Measurements from ENCODE around the gene DHX34. TPM values are rescaled to one million over a fixed set of nuclear protein-coding genes. Genes with fewer than 3 reads are reported as not detected.
"Not testable (repeated sequence)": the region's sequence is repeated elsewhere in the genome, so short reads cannot be mapped to it uniquely, and the experiment has no call there.

DHX34 gene
- total and polyA plus RNA-seq, 2 donors from 2014 or later, result 7.2 to 13.6 TPM

GRCh38 chr19:47381121-47381520 is 32.0 kb downstream of the DHX34 start:
- no peak overlapping the region for H3K27ac ChIP-seq (ENCODE audit: low read depth in 2 of 2, low read length in 2 of 2)
- no peaks in the 10 kb centered on the region for H3K4me1 ChIP-seq (ENCODE audit: control insufficient read depth in 2 of 3, insufficient read depth in 2 of 3, low read depth in 1 of 3, low read length in 3 of 3)
- DNase-seq (no peak), FAIRE-seq (no peak)
- TF ChIP-seq CTCF (IDR thresholded peaks at IDR 0.05; ENCODE audit: borderline replicate concordance, extremely low read depth, insufficient read depth), result no peak
- intact Hi-C loops (cut with DNase I), result no loop called here
- H3K9ac ChIP-seq (ENCODE audit: low read length in 3 of 3), result no peak overlapping the region
- H3K27me3 ChIP-seq (ENCODE audit: control insufficient read depth, insufficient read depth, low read length), result no peaks in the 10 kb centered on the region
- H3K9me3 ChIP-seq (ENCODE audit: control insufficient read depth in 2 of 3, insufficient read depth in 1 of 3, low read length in 3 of 3), result no peaks in the 10 kb centered on the region
- H3K4me3 ChIP-seq (ENCODE audit: low read length in 3 of 3), result no peak overlapping the region
- H3K36me3 ChIP-seq (ENCODE audit: control insufficient read depth in 2 of 3, insufficient read depth in 3 of 3, low read length in 3 of 3), result peaks cover 0 to 24% (median 15%) of the 10 kb centered on the region in 3 donors

GRCh38 chr19:47381653-47382279 is 32.7 kb downstream of the DHX34 start:
- Histone ChIP-seq H3K9me3 (ENCODE audit: control insufficient read depth in 2 of 3, insufficient read depth in 1 of 3, low read length in 3 of 3) (no peaks in the 10 kb centered on the region), H3K36me3 (ENCODE audit: control insufficient read depth in 2 of 3, insufficient read depth in 3 of 3, low read length in 3 of 3) (peaks cover 0 to 18% (median 15%) of the 10 kb centered on the region in 3 donors), H3K9ac (ENCODE audit: low read length in 3 of 3) (no peak overlapping the region), H3K4me1 (ENCODE audit: control insufficient read depth in 2 of 3, insufficient read depth in 2 of 3, low read depth in 1 of 3, low read length in 3 of 3) (no peaks in the 10 kb centered on the region), H3K27ac (ENCODE audit: low read depth in 2 of 2, low read length in 2 of 2) (no peak overlapping the region), H3K4me3 (ENCODE audit: low read length in 3 of 3) (no peak overlapping the region), H3K27me3 (ENCODE audit: control insufficient read depth, insufficient read depth, low read length) (no peaks in the 10 kb centered on the region)
- intact Hi-C loops (cut with DNase I), result no loop called here
- no peak for TF ChIP-seq CTCF (IDR thresholded peaks at IDR 0.05; ENCODE audit: borderline replicate concordance, extremely low read depth, insufficient read depth)
- no peak for DNase-seq
- FAIRE-seq, result no peak

- H3K9ac ChIP-seq (ENCODE audit: low read length in 3 of 3); intact Hi-C loops (cut with DNase I); H3K4me1 ChIP-seq (ENCODE audit: control insufficient read depth in 2 of 3, insufficient read depth in 2 of 3, low read depth in 1 of 3, low read length in 3 of 3); DNase-seq; H3K27ac ChIP-seq (ENCODE audit: low read depth in 2 of 2, low read length in 2 of 2); H3K27me3 ChIP-seq (ENCODE audit: control insufficient read depth, insufficient read depth, low read length); H3K9me3 ChIP-seq (ENCODE audit: control insufficient read depth in 2 of 3, insufficient read depth in 1 of 3, low read length in 3 of 3); FAIRE-seq; H3K4me3 ChIP-seq (ENCODE audit: low read length in 3 of 3): not testable (repeated sequence)
- H3K36me3 ChIP-seq (ENCODE audit: control insufficient read depth in 2 of 3, insufficient read depth in 3 of 3, low read length in 3 of 3), result peaks cover 0 to 17% (median 9%) of the 10 kb centered on the region in 3 donors
These were observed 34.8 kb downstream of the DHX34 start for GRCh38 chr19:47383890-47384289.

GRCh38 chr19:47384533-47384932 is 35.4 kb downstream of the DHX34 start:
- peaks cover 0 to 17% (median 9%) of the 10 kb centered on the region in 3 donors for H3K36me3 ChIP-seq (ENCODE audit: control insufficient read depth in 2 of 3, insufficient read depth in 3 of 3, low read length in 3 of 3)
- H3K4me3 ChIP-seq (ENCODE audit: low read length in 3 of 3); H3K4me1 ChIP-seq (ENCODE audit: control insufficient read depth in 2 of 3, insufficient read depth in 2 of 3, low read depth in 1 of 3, low read length in 3 of 3); H3K9ac ChIP-seq (ENCODE audit: low read length in 3 of 3); H3K27me3 ChIP-seq (ENCODE audit: control insufficient read depth, insufficient read depth, low read length); H3K27ac ChIP-seq (ENCODE audit: low read depth in 2 of 2, low read length in 2 of 2); DNase-seq; H3K9me3 ChIP-seq (ENCODE audit: control insufficient read depth in 2 of 3, insufficient read depth in 1 of 3, low read length in 3 of 3); intact Hi-C loops (cut with DNase I); FAIRE-seq: not testable (repeated sequence)

- H3K9ac ChIP-seq (ENCODE audit: low read length in 3 of 3); DNase-seq; intact Hi-C loops (cut with DNase I); H3K27ac ChIP-seq (ENCODE audit: low read depth in 2 of 2, low read length in 2 of 2); H3K4me1 ChIP-seq (ENCODE audit: control insufficient read depth in 2 of 3, insufficient read depth in 2 of 3, low read depth in 1 of 3, low read length in 3 of 3); H3K4me3 ChIP-seq (ENCODE audit: low read length in 3 of 3); H3K27me3 ChIP-seq (ENCODE audit: control insufficient read depth, insufficient read depth, low read length); H3K9me3 ChIP-seq (ENCODE audit: control insufficient read depth in 2 of 3, insufficient read depth in 1 of 3, low read length in 3 of 3); H3K36me3 ChIP-seq (ENCODE audit: control insufficient read depth in 2 of 3, insufficient read depth in 3 of 3, low read length in 3 of 3); FAIRE-seq: not testable (repeated sequence)
These were observed 37.5 kb downstream of the DHX34 start for GRCh38 chr19:47386582-47386981.

GRCh38 chr19:47387623-47388022 is 38.5 kb downstream of the DHX34 start:
- DNase-seq; intact Hi-C loops (cut with DNase I); H3K9me3 ChIP-seq (ENCODE audit: control insufficient read depth in 2 of 3, insufficient read depth in 1 of 3, low read length in 3 of 3); H3K4me3 ChIP-seq (ENCODE audit: low read length in 3 of 3); H3K27ac ChIP-seq (ENCODE audit: low read depth in 2 of 2, low read length in 2 of 2); H3K27me3 ChIP-seq (ENCODE audit: control insufficient read depth, insufficient read depth, low read length); FAIRE-seq; H3K4me1 ChIP-seq (ENCODE audit: control insufficient read depth in 2 of 3, insufficient read depth in 2 of 3, low read depth in 1 of 3, low read length in 3 of 3); H3K36me3 ChIP-seq (ENCODE audit: control insufficient read depth in 2 of 3, insufficient read depth in 3 of 3, low read length in 3 of 3); H3K9ac ChIP-seq (ENCODE audit: low read length in 3 of 3): not testable (repeated sequence)

- H3K27ac ChIP-seq (ENCODE audit: low read depth in 2 of 2, low read length in 2 of 2); DNase-seq; H3K9ac ChIP-seq (ENCODE audit: low read length in 3 of 3); H3K4me1 ChIP-seq (ENCODE audit: control insufficient read depth in 2 of 3, insufficient read depth in 2 of 3, low read depth in 1 of 3, low read length in 3 of 3); FAIRE-seq; H3K4me3 ChIP-seq (ENCODE audit: low read length in 3 of 3); H3K36me3 ChIP-seq (ENCODE audit: control insufficient read depth in 2 of 3, insufficient read depth in 3 of 3, low read length in 3 of 3); H3K9me3 ChIP-seq (ENCODE audit: control insufficient read depth in 2 of 3, insufficient read depth in 1 of 3, low read length in 3 of 3); H3K27me3 ChIP-seq (ENCODE audit: control insufficient read depth, insufficient read depth, low read length); intact Hi-C loops (cut with DNase I): not testable (repeated sequence)
These were observed 39.6 kb downstream of the DHX34 start for GRCh38 chr19:47388721-47389120.
